ENCODE data around the gene FAM120A. TPM values are rescaled to one million over a fixed set of nuclear protein-coding genes. Genes with fewer than 3 reads are reported as not detected.
A peak's percentile ranks its signal among the peaks of the same experiment; 100 is the strongest.
"Not testable (repeated sequence)": the region's sequence is repeated elsewhere in the genome, so short reads cannot be mapped to it uniquely, and the experiment has no call there.

Gene FAM120A
- total RNA-seq = 71.2 TPM

GRCh38 chr9:93450945-93451815 is at the start of gene FAM120A:
Gene FAM120A (plus strand): TSS chr9:93451685. CDS start chr9:93451916, 231 bp downstream.
- peak; percentile 59 for DNase-seq

- no peak for DNase-seq
Measured at GRCh38 chr9:93406371-93406770, 45.1 kb upstream of the FAM120A start.

- DNase-seq = no peak
Measured at GRCh38 chr9:93413530-93413929, 38.0 kb upstream of the FAM120A start.

GRCh38 chr9:93415176-93415690 is 36.3 kb upstream of the FAM120A start:
- DNase-seq = no peak

- no peak for DNase-seq
Measured at GRCh38 chr9:93416530-93417235, 34.8 kb upstream of the FAM120A start.

GRCh38 chr9:93417538-93417937 is 33.9 kb upstream of the FAM120A start:
- DNase-seq = no peak

GRCh38 chr9:93419023-93419422 is 32.5 kb upstream of the FAM120A start:
- DNase-seq = no peak

- DNase-seq = no peak
Measured at GRCh38 chr9:93422977-93423616, 28.4 kb upstream of the FAM120A start.

- DNase-seq = no peak
Measured at GRCh38 chr9:93427655-93428379, 23.7 kb upstream of the FAM120A start.

GRCh38 chr9:93431539-93432105 is 19.9 kb upstream of the FAM120A start:
- DNase-seq = no peak

GRCh38 chr9:93432964-93433363 is 18.5 kb upstream of the FAM120A start:
- DNase-seq = no peak

GRCh38 chr9:93434056-93434455 is 17.4 kb upstream of the FAM120A start:
- no peak for DNase-seq

GRCh38 chr9:93435386-93435785 is 16.1 kb upstream of the FAM120A start:
- DNase-seq = no peak

GRCh38 chr9:93436218-93436617 is 15.3 kb upstream of the FAM120A start:
- no peak for DNase-seq

- DNase-seq = no peak
Measured at GRCh38 chr9:93436655-93437407, 14.7 kb upstream of the FAM120A start.

GRCh38 chr9:93437996-93438395 is 13.5 kb upstream of the FAM120A start:
- DNase-seq = no peak

- DNase-seq = not testable (repeated sequence)
Measured at GRCh38 chr9:93439301-93439700, 12.2 kb upstream of the FAM120A start.

GRCh38 chr9:93440896-93441580 is 10.4 kb upstream of the FAM120A start:
- no peak for DNase-seq

- DNase-seq = no peak
Measured at GRCh38 chr9:93446073-93446472, 5.4 kb upstream of the FAM120A start.

- DNase-seq = no peak
Measured at GRCh38 chr9:93447655-93448054, 3.8 kb upstream of the FAM120A start.
